SK-N-SH treated with all-trans-retinoic acid at 6 μM for 48 hours (cell line): Measurements from ENCODE around the gene GTPBP8.

Experiments
- CREB5 ChIP-seq: fragments of 250-450 bp; sonication (Bioruptor Pico); IDR thresholded peaks from 2 replicates; pipeline ENCODE4 v1.5.1; 2020; ENCODE audit warnings: low read depth, mild to moderate bottlenecking, moderate library complexity
- CSDC2 ChIP-seq: fragments of 250-450 bp; sonication (Bioruptor Pico); IDR thresholded peaks from 2 replicates; pipeline ENCODE4 v1.5.0; 2020; ENCODE audit warnings: mild to moderate bottlenecking, moderate library complexity
- PATZ1 ChIP-seq: fragments of 250-450 bp; sonication (Bioruptor Pico); IDR thresholded peaks from 2 replicates; pipeline ENCODE4 v1.8.0; 2020; ENCODE audit warnings: mild to moderate bottlenecking, moderate library complexity, borderline replicate concordance
- PPARA ChIP-seq: fragments of 250-450 bp; sonication (Bioruptor Pico); IDR thresholded peaks from 2 replicates; pipeline ENCODE4 v1.5.0; 2020; ENCODE audit warnings: mild to moderate bottlenecking, borderline replicate concordance
- TCF4 ChIP-seq: fragments of 250-450 bp; sonication (Bioruptor Pico); IDR thresholded peaks from 2 replicates; pipeline ENCODE4 v1.8.0; 2021; ENCODE audit warnings: mild to moderate bottlenecking, moderate library complexity, borderline replicate concordance
- ZFP30 ChIP-seq: fragments of 450-650 bp; formaldehyde crosslinking; IDR thresholded peaks from 2 replicates; pipeline ENCODE4 v1.5.0; 2022; ENCODE audit warnings: mild to moderate bottlenecking, moderate library complexity

- no peak for TF ChIP-seq PATZ1 (CRISPR knock-in tag)
- no peak for TF ChIP-seq CREB5 (CRISPR knock-in tag)
- TF ChIP-seq ZFP30 (CRISPR knock-in tag), result no peak
- no peak for TF ChIP-seq PPARA (CRISPR knock-in tag)
- TF ChIP-seq CSDC2 (CRISPR knock-in tag), result no peak
- TF ChIP-seq TCF4 (CRISPR knock-in tag), result no peak
Measured at GRCh38 chr3:113008117-113008516, 17.3 kb downstream of the GTPBP8 start.
